Measurements from ENCODE around the gene MORN3.
"Not testable (repeated sequence)": the region's sequence is repeated elsewhere in the genome, so short reads cannot be mapped to it uniquely, and the experiment has no call there.

The MORN3 gene

GRCh38 chr12:121637231-121637914 lies 32.1 kb downstream of the MORN3 start:
- DNase-seq = no peak

GRCh38 chr12:121634836-121635235 lies 34.6 kb downstream of the MORN3 start:
- no peak for DNase-seq

- not testable (repeated sequence) for DNase-seq
Observed at GRCh38 chr12:121633833-121634196, 35.6 kb downstream of the MORN3 start.

GRCh38 chr12:121632069-121632970 lies 37.1 kb downstream of the MORN3 start:
- DNase-seq = no peak

GRCh38 chr12:121630791-121631355 lies 38.6 kb downstream of the MORN3 start:
- DNase-seq = no peak

- DNase-seq = no peak
Observed at GRCh38 chr12:121628536-121628935, 40.9 kb downstream of the MORN3 start.

- no peak for DNase-seq
Observed at GRCh38 chr12:121628037-121628436, 41.4 kb downstream of the MORN3 start.

- no peak for DNase-seq
Observed at GRCh38 chr12:121626853-121627640, 42.4 kb downstream of the MORN3 start.

- DNase-seq = peak; percentile 91
Observed at GRCh38 chr12:121626087-121626852, 43.2 kb downstream of the MORN3 start, which contains the start of gene ORAI1. Gene ORAI1 (plus strand): TSS chr12:121626530.

- no peak for DNase-seq
Observed at GRCh38 chr12:121620333-121620891, 49.0 kb downstream of the MORN3 start.

- DNase-seq = no peak
Observed at GRCh38 chr12:121618659-121619233, 50.7 kb downstream of the MORN3 start.

GRCh38 chr12:121614872-121615467 lies 54.5 kb downstream of the MORN3 start:
- no peak for DNase-seq

- DNase-seq = no peak
Observed at GRCh38 chr12:121613462-121613861, 56.0 kb downstream of the MORN3 start.

- DNase-seq = no peak
Observed at GRCh38 chr12:121611306-121611705, 58.1 kb downstream of the MORN3 start.

- no peak for DNase-seq
Observed at GRCh38 chr12:121610239-121611149, 59.0 kb downstream of the MORN3 start.

GRCh38 chr12:121608301-121608700 lies 61.2 kb downstream of the MORN3 start:
- DNase-seq = no peak

- DNase-seq = no peak
Observed at GRCh38 chr12:121603581-121603980, 65.9 kb downstream of the MORN3 start.

- DNase-seq = no peak
Observed at GRCh38 chr12:121602766-121603165, 66.7 kb downstream of the MORN3 start.

GRCh38 chr12:121600702-121601336 lies 68.6 kb downstream of the MORN3 start:
- no peak for DNase-seq

Measured in SHP77 treated with DMSO at 0.1 percent for 48 hours (cell line).